COLO668 (cell line): Measurements from ENCODE around the gene GABPA.
A peak's percentile ranks its signal among the peaks of the same experiment; 100 is the strongest.
"Not testable (repeated sequence)": the region's sequence is repeated elsewhere in the genome, so short reads cannot be mapped to it uniquely, and the experiment has no call there.

Experiments
- DNase-seq: peaks from one replicate; lab custom pipeline; 2025; ENCODE audit not compliant: unreplicated experiment; lab: John Stamatoyannopoulos, UW

The GABPA gene

GRCh38 chr21:25735646-25736597 is 1.1 kb downstream of the GABPA start:
- peak; percentile 90 for DNase-seq

DNA sequence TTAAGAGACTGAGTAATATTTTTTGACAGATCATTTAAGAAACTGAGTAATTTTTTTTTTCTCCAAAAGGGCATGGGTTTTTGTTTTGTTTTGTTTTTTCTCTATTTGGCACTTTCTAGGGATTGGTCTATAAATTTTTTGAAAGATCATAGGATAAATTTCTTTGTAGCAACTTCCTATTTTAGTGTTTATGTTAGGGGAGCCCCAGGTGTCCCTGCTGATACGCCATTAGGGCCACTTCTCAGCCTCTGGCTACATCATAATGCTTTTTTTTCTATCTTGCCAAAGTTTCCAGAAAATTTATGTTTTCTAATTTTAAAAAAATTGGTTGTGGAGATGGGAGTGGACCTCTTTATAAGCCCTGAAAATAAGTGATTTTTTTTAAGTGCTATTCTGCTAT is 2.6 kb downstream of the GABPA start:
- no peak for DNase-seq

DNA sequence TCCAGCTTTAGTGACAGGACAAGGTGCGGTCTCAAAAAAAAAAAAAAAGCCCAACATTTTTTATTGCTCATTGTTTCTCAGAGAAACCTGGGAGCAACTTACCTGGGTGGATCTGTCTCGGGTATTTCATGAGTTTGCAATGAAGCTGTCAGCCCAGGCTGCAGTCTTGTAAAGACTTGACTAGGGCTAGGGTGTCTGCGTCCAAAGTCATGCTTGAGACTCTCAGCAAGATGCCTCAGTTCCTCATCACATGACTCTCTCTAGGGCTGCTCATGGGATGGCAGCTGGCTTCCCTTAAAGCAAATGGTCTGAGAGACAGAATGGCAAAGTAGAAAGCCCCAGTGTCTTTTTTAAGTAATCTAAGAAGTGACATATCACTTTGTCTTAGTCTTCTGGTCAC is 8.1 kb downstream of the GABPA start:
- DNase-seq: no peak

DNA sequence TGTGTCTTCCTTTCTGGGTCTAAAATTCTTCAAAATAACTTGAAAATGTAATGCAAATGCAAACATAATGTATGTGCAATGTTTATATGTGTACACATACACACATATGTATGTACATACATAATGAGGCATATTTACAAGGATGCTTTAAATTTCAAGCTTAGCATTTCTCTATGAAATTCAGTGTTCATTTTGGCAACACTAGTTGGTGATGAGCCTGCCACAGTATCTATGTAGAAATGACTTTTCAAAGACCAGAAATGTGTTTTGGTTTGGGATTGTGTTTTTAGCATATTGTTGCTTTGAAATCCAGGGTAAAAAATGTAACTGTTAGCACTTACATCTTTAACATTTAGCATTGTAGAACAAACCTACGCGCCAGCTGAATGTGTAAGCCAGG is 10.1 kb downstream of the GABPA start:
- DNase-seq: no peak

GRCh38 chr21:25750085-25750484 is 15.3 kb downstream of the GABPA start:
- DNase-seq: no peak

DNA sequence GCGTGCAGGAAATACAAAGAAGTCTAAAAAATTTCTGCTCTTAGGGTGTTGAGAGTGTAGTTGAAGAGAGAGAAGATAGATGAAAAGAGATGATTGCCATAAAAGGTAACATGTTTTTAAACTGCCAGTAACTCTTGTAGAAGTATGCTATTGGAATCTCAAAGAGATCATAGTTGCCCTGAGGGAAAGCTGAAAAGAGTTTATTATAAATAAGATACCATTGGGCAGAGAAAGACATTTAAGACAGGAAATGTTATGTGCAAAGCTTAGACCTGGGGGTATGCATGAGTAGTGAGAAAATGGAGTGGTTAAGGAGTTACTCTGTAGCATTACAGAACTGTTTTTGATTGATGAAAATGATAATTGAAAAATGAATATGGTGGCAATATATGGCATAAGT is 17.6 kb downstream of the GABPA start:
- no peak for DNase-seq

DNA sequence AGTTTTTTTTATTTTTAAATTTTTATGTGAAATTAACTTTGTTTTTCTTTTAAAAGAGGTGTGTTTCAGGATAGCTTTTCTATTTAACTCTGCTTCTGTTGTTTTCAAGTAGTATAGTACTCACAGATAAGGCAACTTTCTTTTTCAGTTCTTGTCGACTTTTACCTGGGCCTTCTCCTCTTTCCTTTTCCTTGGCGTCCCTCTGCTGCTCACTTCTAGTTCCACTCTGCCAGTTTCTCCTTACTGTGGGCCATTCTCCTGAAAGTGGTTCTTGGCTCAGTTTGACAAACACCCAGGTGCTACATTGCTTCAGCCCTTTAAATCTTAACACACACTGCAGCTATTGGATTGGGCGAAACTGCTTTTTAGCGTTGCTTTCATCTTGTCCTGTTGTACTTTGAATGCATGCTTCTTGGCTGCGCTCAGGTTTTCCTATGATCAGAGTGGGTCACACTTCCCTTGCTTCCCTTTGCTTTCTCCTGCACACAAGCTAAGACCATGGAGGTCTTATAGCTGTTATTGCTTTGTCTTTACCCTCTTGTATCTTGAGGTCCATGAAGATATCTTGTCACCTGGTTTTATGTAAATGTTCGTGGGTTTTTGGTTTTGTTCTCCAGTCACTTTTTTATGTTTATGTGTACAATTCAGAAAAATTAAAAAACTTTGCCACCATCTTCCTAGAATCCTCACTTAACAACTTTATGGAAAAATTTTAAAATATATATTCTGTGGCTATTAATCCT is 21.6 kb downstream of the GABPA start:
- DNase-seq: no peak

GRCh38 chr21:25757531-25757930 is 22.8 kb downstream of the GABPA start:
- no peak for DNase-seq

- DNase-seq: no peak
Measured at GRCh38 chr21:25759573-25759972, 24.8 kb downstream of the GABPA start.

GRCh38 chr21:25760061-25760460 is 25.3 kb downstream of the GABPA start:
- DNase-seq: no peak

DNA sequence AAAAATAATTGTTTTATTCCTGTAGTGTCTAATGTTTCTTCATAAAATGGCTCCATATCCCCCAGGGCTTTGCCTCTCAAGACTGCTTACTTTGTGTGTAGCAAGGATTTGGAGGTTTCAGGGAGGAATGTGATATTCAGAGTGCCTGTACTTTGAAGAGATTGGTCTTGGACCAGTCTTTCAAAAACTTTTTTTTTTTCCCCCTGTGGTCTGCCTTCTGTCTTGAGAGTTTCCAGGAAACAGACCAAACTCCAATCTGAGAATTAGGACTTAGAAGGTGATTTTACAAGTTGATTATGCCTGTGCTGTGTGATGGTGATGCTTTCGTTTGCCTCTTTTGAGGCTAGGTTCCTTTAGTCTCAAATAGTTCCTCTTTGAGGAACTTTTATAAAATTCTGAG is 25.9 kb downstream of the GABPA start:
- DNase-seq: no peak

- no peak for DNase-seq
Measured at GRCh38 chr21:25764065-25764464, 29.3 kb downstream of the GABPA start.

DNA sequence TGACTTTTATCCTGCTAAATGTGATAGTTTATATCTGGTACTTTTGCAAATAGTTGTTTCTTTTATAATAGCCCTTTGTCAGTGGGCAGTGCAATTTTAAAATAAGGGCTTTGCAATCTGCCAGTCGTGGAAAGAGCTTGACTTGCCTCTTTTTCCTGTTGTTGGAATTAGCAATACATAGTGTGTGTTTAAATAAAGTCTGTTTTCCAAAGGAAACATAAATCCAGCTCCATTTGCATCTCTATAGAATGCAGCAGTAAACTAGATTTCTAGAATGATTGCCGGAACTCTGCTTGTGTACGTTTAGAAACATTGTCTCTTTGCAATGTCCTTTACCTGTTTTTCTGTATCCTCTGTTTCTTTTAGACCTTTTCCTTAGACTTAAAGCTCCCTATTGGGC is 33.1 kb downstream of the GABPA start:
- DNase-seq: no peak

DNA sequence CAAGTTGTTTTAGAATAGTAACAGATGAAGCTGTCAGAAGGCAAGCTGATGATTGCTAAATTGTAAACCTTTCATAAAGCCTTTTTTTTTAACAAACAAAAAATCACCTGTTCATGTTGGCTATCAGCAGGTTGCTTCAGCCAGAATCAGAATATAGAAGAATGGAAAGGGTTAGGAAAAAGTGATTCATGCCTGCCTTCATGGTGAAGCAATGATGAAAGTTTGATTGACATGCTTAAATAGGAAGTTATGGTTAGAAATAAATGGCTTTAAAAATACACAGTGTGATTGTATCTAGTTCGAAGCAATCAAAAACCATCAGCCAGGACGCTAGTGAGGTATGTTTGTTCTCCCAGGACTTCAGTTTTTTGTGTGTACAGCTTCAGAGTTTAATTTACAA is 37.9 kb downstream of the GABPA start:
- no peak for DNase-seq

DNA sequence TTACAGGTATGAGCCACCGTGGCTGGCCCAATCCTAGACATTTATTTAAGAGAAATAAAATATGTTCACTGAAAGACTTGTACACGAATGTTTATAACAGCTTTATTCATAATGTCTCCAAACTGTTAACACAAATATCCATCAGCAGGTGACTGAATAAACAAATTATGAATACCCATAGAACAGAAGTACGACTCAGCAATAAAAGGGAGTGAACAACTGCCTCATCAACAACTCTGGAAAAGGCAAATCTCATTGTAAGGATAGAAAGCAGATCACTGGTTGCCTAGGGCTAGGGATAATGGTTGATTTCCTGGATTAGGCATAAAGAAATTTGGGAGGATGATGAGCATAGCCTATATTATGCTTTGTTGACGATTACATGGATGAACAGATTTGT is 41.7 kb downstream of the GABPA start:
- DNase-seq: no peak

- not testable (repeated sequence) for DNase-seq
Measured at GRCh38 chr21:25778126-25778875, 43.5 kb downstream of the GABPA start.

- no peak for DNase-seq
Measured at GRCh38 chr21:25788677-25789076, 53.9 kb downstream of the GABPA start.

DNA sequence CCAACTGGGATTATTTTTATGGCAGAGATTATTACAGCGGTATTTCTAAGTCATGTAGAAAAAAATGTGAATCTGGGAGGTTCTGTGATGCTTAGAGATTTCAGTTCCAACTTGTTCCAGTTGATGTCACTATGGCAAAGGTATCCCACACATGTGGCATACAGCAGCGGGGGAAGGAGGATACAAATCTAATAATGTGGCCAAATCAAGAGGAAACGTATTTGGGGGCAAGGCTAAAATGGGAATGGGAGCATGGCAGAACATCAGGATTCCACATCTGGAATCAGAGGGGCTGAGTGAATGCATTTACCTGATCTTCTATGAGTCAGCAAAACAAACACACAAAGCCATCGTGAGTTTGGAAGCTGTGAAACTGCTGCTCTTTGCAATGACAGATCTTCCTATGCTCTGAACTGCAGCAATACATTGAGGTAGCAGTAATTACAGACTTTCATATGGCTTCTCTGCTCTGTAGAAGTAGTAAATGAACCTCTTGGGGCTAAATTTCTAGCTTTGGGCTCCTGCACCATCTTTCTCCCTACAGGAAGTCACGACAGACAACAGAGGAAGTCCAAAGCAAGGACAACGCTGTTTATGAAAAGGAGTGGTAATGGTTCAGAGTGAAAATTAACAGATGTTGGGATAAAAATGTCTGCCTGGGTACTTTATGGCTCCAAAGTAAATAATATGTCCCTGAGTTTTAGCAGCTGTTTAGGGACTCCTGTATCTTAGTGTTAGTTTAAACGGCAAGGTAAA is 55.5 kb downstream of the GABPA start:
- DNase-seq: peak; percentile 10

DNA sequence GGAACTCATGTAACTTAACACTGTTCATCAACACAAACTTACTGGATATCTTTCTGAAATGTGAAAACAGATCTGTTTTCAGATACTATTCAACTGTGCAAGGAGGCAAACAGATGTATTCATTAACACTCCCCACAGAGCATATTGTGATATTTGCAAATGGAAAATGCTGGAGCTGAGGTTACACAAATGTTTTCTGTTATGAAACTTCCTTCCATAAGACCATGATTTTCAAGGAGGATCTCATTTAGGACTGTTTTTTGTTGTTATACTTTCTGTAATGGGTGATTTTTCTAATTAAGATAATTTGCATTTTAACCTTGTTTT is 56.1 kb downstream of the GABPA start:
- no peak for DNase-seq

DNA sequence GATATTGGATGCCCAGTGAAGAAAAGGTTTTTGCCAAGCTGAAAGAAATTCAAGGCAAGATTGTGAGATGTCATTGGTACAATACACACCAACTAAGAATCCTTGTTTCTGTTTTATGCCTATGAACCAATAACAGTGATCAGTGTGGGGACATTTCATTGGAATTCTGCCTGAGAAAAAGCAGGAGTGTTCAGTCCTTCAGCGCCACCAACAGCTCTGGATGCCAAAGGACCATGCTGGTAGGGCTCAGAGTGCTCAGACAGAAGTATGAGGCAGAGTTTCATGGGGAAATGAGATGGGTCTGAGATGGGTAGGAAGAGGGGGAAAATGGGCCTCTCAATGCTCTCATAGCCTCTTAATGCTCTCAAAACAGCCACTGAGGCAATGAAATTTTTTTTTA is 56.5 kb downstream of the GABPA start:
- no peak for DNase-seq
